ENCODE measurements around the gene MLLT3.

The MLLT3 gene

DNA sequence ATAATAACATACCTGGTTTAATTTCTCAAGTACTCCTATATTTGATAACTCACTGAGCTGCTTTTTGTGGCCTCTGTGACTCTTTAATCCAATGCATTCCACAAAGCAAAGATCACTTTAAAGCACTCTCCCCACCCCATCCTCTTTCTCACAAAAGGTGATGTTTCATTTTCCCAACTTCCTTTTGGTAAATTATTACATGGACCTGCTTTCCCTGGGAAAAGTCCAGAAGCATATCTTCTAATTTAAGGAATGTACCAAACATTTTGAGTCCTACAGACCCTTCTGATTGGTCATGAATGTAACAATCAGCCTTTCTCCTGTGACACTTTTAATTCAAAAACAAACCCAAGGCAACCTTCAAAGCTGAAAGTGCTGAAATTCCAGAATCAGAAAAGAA, 71.1 kb downstream of the MLLT3 start:
- Histone ChIP-seq H3K4me3 (ENCODE audit: insufficient read depth, low read length, poor library complexity, severe bottlenecking) (no peak overlapping the region), H3K9ac (ENCODE audit: low read length) (no peak overlapping the region), H3K79me2 (ENCODE audit: insufficient read depth, low read length) (no peaks in the 10 kb centered on the region), H3K36me3 (ENCODE audit: low read length) (no peaks in the 10 kb centered on the region), H3K9me2 (replicated peaks; ENCODE audit: insufficient read depth, low read length) (no peaks in the 10 kb centered on the region), H3K27ac (ENCODE audit: low read depth, low read length) (no peak overlapping the region), H3K4me2 (ENCODE audit: low read depth, low read length, poor library complexity, severe bottlenecking) (no peak overlapping the region), H4K20me1 (ENCODE audit: low read depth, low read length) (0 out of 2 replicates have a peak, but pooled peaks cover 3% of the 10 kb centered on the region), H3F3A (ENCODE audit: insufficient read depth) (no peaks in the 10 kb centered on the region), H3K27me3 (ENCODE audit: low read length) (no peaks in the 10 kb centered on the region), H3K9me3 (ENCODE audit: insufficient read depth, low read length) (no peaks in the 10 kb centered on the region), H2AFZ (ENCODE audit: low read depth, low read length, severe bottlenecking) (no peak overlapping the region)
- TF ChIP-seq, protein P1, sequence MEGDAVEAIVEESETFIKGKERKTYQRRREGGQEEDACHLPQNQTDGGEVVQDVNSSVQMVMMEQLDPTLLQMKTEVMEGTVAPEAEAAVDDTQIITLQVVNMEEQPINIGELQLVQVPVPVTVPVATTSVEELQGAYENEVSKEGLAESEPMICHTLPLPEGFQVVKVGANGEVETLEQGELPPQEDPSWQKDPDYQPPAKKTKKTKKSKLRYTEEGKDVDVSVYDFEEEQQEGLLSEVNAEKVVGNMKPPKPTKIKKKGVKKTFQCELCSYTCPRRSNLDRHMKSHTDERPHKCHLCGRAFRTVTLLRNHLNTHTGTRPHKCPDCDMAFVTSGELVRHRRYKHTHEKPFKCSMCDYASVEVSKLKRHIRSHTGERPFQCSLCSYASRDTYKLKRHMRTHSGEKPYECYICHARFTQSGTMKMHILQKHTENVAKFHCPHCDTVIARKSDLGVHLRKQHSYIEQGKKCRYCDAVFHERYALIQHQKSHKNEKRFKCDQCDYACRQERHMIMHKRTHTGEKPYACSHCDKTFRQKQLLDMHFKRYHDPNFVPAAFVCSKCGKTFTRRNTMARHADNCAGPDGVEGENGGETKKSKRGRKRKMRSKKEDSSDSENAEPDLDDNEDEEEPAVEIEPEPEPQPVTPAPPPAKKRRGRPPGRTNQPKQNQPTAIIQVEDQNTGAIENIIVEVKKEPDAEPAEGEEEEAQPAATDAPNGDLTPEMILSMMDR (IDR thresholded peaks at IDR 0.05; ENCODE audit: insufficient read depth, low read length, poor library complexity, severe bottlenecking), result no peak
- no peak for TF ChIP-seq EZH2phosphoT487 (conservative IDR thresholded peaks at IDR 0.05; ENCODE audit: low read length)

DNA sequence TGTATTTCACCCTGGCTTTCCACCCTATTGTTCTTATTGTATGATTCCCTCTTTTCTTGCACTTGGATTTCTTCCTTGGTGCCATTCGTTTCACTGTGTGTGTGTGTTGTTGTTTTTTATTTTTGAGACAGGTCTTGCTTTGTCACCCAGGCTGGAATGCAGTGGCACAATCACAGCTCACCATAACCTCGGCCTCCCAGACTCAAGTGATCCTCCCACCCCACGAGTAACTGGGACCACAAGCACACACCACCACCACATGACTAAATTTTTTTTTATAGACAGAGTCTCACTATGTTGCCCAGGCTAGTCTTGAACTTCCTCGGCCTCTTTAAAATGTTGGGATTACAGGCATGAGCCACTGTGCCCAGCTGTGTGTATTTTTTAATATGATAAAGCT, 72.0 kb downstream of the MLLT3 start:
- H2AFZ ChIP-seq (ENCODE audit: low read depth, low read length, severe bottlenecking), result no peak overlapping the region
- 0 out of 2 replicates have a peak, but pooled peaks cover 3% of the 10 kb centered on the region for H4K20me1 ChIP-seq (ENCODE audit: low read depth, low read length)
- H3K79me2 ChIP-seq (ENCODE audit: insufficient read depth, low read length), result no peaks in the 10 kb centered on the region
- no peaks in the 10 kb centered on the region for H3K9me3 ChIP-seq (ENCODE audit: insufficient read depth, low read length)
- no peak overlapping the region for H3K9ac ChIP-seq (ENCODE audit: low read length)
- H3K4me2 ChIP-seq (ENCODE audit: low read depth, low read length, poor library complexity, severe bottlenecking), result no peak overlapping the region
- TF ChIP-seq EZH2phosphoT487 (conservative IDR thresholded peaks at IDR 0.05; ENCODE audit: low read length), result no peak
- TF ChIP-seq, protein P1 (IDR thresholded peaks at IDR 0.05; ENCODE audit: insufficient read depth, low read length, poor library complexity, severe bottlenecking), result no peak
- no peaks in the 10 kb centered on the region for H3K36me3 ChIP-seq (ENCODE audit: low read length)
- H3K9me2 ChIP-seq (replicated peaks; ENCODE audit: insufficient read depth, low read length), result no peaks in the 10 kb centered on the region
- no peaks in the 10 kb centered on the region for H3F3A ChIP-seq (ENCODE audit: insufficient read depth)
- H3K27ac ChIP-seq (ENCODE audit: low read depth, low read length), result no peak overlapping the region
- no peak overlapping the region for H3K4me3 ChIP-seq (ENCODE audit: insufficient read depth, low read length, poor library complexity, severe bottlenecking)
- H3K27me3 ChIP-seq (ENCODE audit: low read length), result no peaks in the 10 kb centered on the region

DNA sequence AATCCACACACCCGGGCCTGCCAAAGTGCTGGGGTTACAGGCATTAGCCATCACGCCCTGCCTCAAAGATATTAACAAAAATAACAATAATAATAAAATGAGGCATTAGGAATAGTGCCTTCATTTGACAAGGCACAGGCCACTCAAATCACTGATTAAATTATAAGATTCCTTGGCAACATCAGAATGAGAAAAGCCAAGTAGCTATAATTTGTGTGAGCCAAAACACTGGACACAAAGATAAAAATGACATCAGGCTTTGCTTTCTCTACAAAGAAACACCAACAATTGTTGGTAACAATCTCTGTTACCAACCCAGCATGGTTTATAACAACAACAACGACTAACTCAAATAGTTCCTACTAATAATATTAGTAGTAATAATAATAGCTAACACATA, 73.2 kb downstream of the MLLT3 start:
- Histone ChIP-seq H3F3A (ENCODE audit: insufficient read depth) (no peaks in the 10 kb centered on the region), H3K4me2 (ENCODE audit: low read depth, low read length, poor library complexity, severe bottlenecking) (no peak overlapping the region), H2AFZ (ENCODE audit: low read depth, low read length, severe bottlenecking) (no peak overlapping the region), H3K9me3 (ENCODE audit: insufficient read depth, low read length) (no peaks in the 10 kb centered on the region), H3K9ac (ENCODE audit: low read length) (no peak overlapping the region), H4K20me1 (ENCODE audit: low read depth, low read length) (0 out of 2 replicates have a peak, but pooled peaks cover 3% of the 10 kb centered on the region), H3K36me3 (ENCODE audit: low read length) (no peaks in the 10 kb centered on the region), H3K4me3 (ENCODE audit: insufficient read depth, low read length, poor library complexity, severe bottlenecking) (no peak overlapping the region), H3K9me2 (replicated peaks; ENCODE audit: insufficient read depth, low read length) (no peaks in the 10 kb centered on the region), H3K27ac (ENCODE audit: low read depth, low read length) (no peak overlapping the region), H3K27me3 (ENCODE audit: low read length) (no peaks in the 10 kb centered on the region), H3K79me2 (ENCODE audit: insufficient read depth, low read length) (no peaks in the 10 kb centered on the region)
- no peak for TF ChIP-seq EZH2phosphoT487 (conservative IDR thresholded peaks at IDR 0.05; ENCODE audit: low read length)
- TF ChIP-seq, protein P1 (IDR thresholded peaks at IDR 0.05; ENCODE audit: insufficient read depth, low read length, poor library complexity, severe bottlenecking), result no peak

All from SU-DHL-6 (cell line).